Heart left ventricle (tissue), 16 donors: ENCODE data around the gene MUC15. TPM values are rescaled to one million over a fixed set of nuclear protein-coding genes. Genes with fewer than 3 reads are reported as not detected.
"Not testable (repeated sequence)": the region's sequence is repeated elsewhere in the genome, so short reads cannot be mapped to it uniquely, and the experiment has no call there.

Experiments
- ATAC-seq, 4 donors: fragments of 200-7000 bp; cut with Tn5 transposase; one replicate each; pipeline ENCODE4 v1.9.1; 2020 to 2022; ENCODE audit warnings: moderate library complexity in 4 of 4, mild to moderate bottlenecking in 3 of 4, moderate number of reproducible peaks in 1 of 4
- DNase-seq, 5 donors: peaks; one replicate each; pipeline ENCODE4 v3.0.0-alpha.2; 2020
- H3K27ac ChIP-seq, 12 donors: fragments of 200-600 bp; sonication (generic) in 4 of 12; one replicate each; pipeline versions ENCODE4 v1.5.0 to v1.8.0; 2016 to 2022; ENCODE audit warnings: mild to moderate bottlenecking in 2 of 12
- H3K27me3 ChIP-seq, 9 donors: fragments of 200-600 bp; sonication (generic) in 2 of 9; one replicate each; pipeline versions ENCODE4 v1.5.1 to v1.8.0; 2016 to 2022; ENCODE audit warnings: mild to moderate bottlenecking in 3 of 9
- H3K36me3 ChIP-seq, 9 donors: fragments of 200-600 bp; sonication (generic) in 2 of 9; one replicate each; pipeline versions ENCODE4 v1.5.0 to v1.8.0; 2018 to 2022; ENCODE audit warnings: mild to moderate bottlenecking in 2 of 9
- H3K4me1 ChIP-seq, 12 donors: fragments of 200-600 bp; sonication (generic) in 4 of 12; one replicate each; pipeline versions ENCODE4 v1.5.0 to v1.8.0; 2016 to 2022; ENCODE audit warnings: mild to moderate bottlenecking in 3 of 12
- H3K4me3 ChIP-seq, 12 donors: fragments of 200-600 bp; sonication (generic) in 4 of 12; one replicate each; pipeline versions ENCODE4 v1.5.0 to v1.8.0; 2017 to 2022; ENCODE audit warnings: mild to moderate bottlenecking in 9 of 12, moderate library complexity in 4 of 12
- H3K9me3 ChIP-seq, 12 donors: fragments of 200-600 bp; sonication (generic) in 4 of 12; one replicate each; pipeline versions ENCODE4 v1.5.0 to v1.8.0; 2016 to 2022; ENCODE audit warnings: mild to moderate bottlenecking in 1 of 12
- POLR2A ChIP-seq, 2 donors: fragments of 450-650 bp; IDR thresholded peaks; one replicate each; pipeline ENCODE4 v1.6.1; 2017; ENCODE audit warnings: antibody characterized with exemption in 2 of 2, mild to moderate bottlenecking in 2 of 2, moderate library complexity in 2 of 2
- WGBS, 4 donors: extraction: QIAGEN DNeasy Blood & Tissue Kit in 2 of 4; methylation state at CpG; one replicate each; pipeline versions ENCODE4 v1.1.5 to v1.1.7; 2013 to 2018; 5-methylcytosine and 5-hydroxymethylcytosine counted together
- intact Hi-C, 10 donors: fragments of 100-400 bp; cut with DNase I; formaldehyde crosslinking; loops; one replicate each; pipeline versions ENCODE4 v1.11.1 to v1.14.2; 2022
- polyA plus RNA-seq, 2 donors: library from polyadenylated mRNA; stranded (reverse); fragments of 200-250 nt; gene quantifications; one replicate each; pipeline ENCODE4 v1.2.3, GENCODE V29; 2013
- total RNA-seq, 9 donors: library from RNA; depleted of rRNA in 2 of 9; stranded (reverse); fragments of >200 nt in 2 of 9; fragmentation: NEBNext Ultra II Directional in 3 of 9; extraction: Animal tissue kit (Norgen Biotek cat#: 25700) in 3 of 9; gene quantifications; one replicate each; pipeline versions ENCODE4 v1.1.0 to v1.2.4, GENCODE V29; 2016 to 2023
- TF ChIP-seq, protein P1 (sequence below), 12 donors: fragments of 200-600 bp; sonication (generic) in 4 of 12; IDR thresholded peaks; one replicate each; pipeline versions ENCODE4 v1.5.0 to v1.8.0; 2018 to 2022; ENCODE audit warnings: antibody characterized with exemption in 12 of 12, mild to moderate bottlenecking in 5 of 12
- donor health status: ischemic (EF 13 %, LVEDD 7.1; RV severe dilation, severe dysfunction).
- donor health status: healthy with polysubstance abuse.
- donor health status: DM: no; HTN: yes; CAD: no.
- donor health status: DM: no; HTN: no; CAD: no.
- donor health status: ischemic (EF 25% LVEDD 6.9; RV normal size, moderate dysfunction).
- donor health status: ischemic (EF 25% LVEDD 5.7; RV mildly dilated, moderate dysfunction).
- donor health status: healthy.
- donor health status: DM: yes; HTN: yes; CAD: no.
- donor health status: ischemic (EF 35%, LVEDD 5.7; RV mildly dilated, moderate dysfunction).
- donor health status: nonischemic (EF 11% LVEDD 7.7; RV severe dilation, severe dysfunction).
- donor health status: DM: yes; HTN: yes; CAD: no.
- donor health status: PGD.
- donor health status: ischemic (EF 29% LVEDD 5.4; RV normal size, mild dysfunction).
- donor health status: nonischemic (EF 23%, LVEDD 6.1; RV moderate dilation, normal function).

Gene MUC15
- total and polyA plus RNA-seq, 11 donors, result not detected

GRCh38 chr11:26599425-26599824 is 27.4 kb upstream of the MUC15 start:
- peaks cover 0 to 11% (median 0%) of the 10 kb centered on the region in 12 donors for H3K9me3 ChIP-seq
- intact Hi-C loops, result no loop called here
- DNase-seq (no peak), ATAC-seq (no peak)
- H3K4me3 ChIP-seq, result no peak overlapping the region
- H3K27ac ChIP-seq, result no peak overlapping the region
- H3K4me1 ChIP-seq, result no peaks in the 10 kb centered on the region
- 68 to 77% (median 71%) methylated on average over 2 of the region's 2 CpGs for WGBS, 4 donors
- no peak for TF ChIP-seq POLR2A (IDR thresholded peaks at IDR 0.05)
- TF ChIP-seq, protein P1, sequence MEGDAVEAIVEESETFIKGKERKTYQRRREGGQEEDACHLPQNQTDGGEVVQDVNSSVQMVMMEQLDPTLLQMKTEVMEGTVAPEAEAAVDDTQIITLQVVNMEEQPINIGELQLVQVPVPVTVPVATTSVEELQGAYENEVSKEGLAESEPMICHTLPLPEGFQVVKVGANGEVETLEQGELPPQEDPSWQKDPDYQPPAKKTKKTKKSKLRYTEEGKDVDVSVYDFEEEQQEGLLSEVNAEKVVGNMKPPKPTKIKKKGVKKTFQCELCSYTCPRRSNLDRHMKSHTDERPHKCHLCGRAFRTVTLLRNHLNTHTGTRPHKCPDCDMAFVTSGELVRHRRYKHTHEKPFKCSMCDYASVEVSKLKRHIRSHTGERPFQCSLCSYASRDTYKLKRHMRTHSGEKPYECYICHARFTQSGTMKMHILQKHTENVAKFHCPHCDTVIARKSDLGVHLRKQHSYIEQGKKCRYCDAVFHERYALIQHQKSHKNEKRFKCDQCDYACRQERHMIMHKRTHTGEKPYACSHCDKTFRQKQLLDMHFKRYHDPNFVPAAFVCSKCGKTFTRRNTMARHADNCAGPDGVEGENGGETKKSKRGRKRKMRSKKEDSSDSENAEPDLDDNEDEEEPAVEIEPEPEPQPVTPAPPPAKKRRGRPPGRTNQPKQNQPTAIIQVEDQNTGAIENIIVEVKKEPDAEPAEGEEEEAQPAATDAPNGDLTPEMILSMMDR (IDR thresholded peaks at IDR 0.05), result no peak
- H3K27me3 ChIP-seq, result no peaks in the 10 kb centered on the region
- no peaks in the 10 kb centered on the region for H3K36me3 ChIP-seq

GRCh38 chr11:26597899-26598298 is 25.8 kb upstream of the MUC15 start:
- Histone ChIP-seq H3K4me1 (no peaks in the 10 kb centered on the region), H3K27ac (no peak overlapping the region), H3K36me3 (no peaks in the 10 kb centered on the region), H3K4me3 (no peak overlapping the region), H3K27me3 (no peaks in the 10 kb centered on the region), H3K9me3 (peaks cover 0 to 3% (median 0%) of the 10 kb centered on the region in 12 donors)
- ATAC-seq, result no peak
- no peak for DNase-seq
- TF ChIP-seq, protein P1 (IDR thresholded peaks at IDR 0.05), result no peak
- no peak for TF ChIP-seq POLR2A (IDR thresholded peaks at IDR 0.05)
- WGBS, 4 donors, result 79 to 87% (median 82%) methylated on average over 2 of the region's 2 CpGs
- intact Hi-C loops, result no loop called here

- ATAC-seq, DNase-seq, H3K27ac ChIP-seq, intact Hi-C loops, H3K4me1 ChIP-seq, H3K9me3 ChIP-seq, H3K27me3 ChIP-seq, H3K4me3 ChIP-seq, H3K36me3 ChIP-seq: not testable (repeated sequence)
- 88 to 97% (median 91%) methylated on average over 20 of the region's 20 CpGs for WGBS, 4 donors
Observed at GRCh38 chr11:26597049-26597689, 25.1 kb upstream of the MUC15 start.

- DNase-seq, H3K27ac ChIP-seq, H3K4me3 ChIP-seq, H3K4me1 ChIP-seq, H3K36me3 ChIP-seq, H3K9me3 ChIP-seq, ATAC-seq, intact Hi-C loops, H3K27me3 ChIP-seq: not testable (repeated sequence)
- WGBS, 4 donors, result 58 to 69% (median 68%) methylated on average over 7 of the region's 7 CpGs
Observed at GRCh38 chr11:26595207-26595865, 23.3 kb upstream of the MUC15 start.

- no peaks in the 10 kb centered on the region for H3K27me3 ChIP-seq
- no peak overlapping the region for H3K27ac ChIP-seq
- no peaks in the 10 kb centered on the region for H3K36me3 ChIP-seq
- ATAC-seq (no peak), DNase-seq (no peak)
- TF ChIP-seq, protein P1 (IDR thresholded peaks at IDR 0.05), result no peak
- no peak for TF ChIP-seq POLR2A (IDR thresholded peaks at IDR 0.05)
- intact Hi-C loops, result no loop called here
- no peaks in the 10 kb centered on the region for H3K9me3 ChIP-seq
- no peak overlapping the region for H3K4me3 ChIP-seq
- H3K4me1 ChIP-seq, result no peaks in the 10 kb centered on the region
- WGBS, 4 donors, result 63 to 81% (median 73%) methylated on average over 11 of the region's 11 CpGs
Observed at GRCh38 chr11:26593691-26594090, 21.6 kb upstream of the MUC15 start.
